Fibroblast of peridontal ligament (primary cell): ENCODE measurements around the gene SUCNR1.
"Not testable (repeated sequence)": the region's sequence is repeated elsewhere in the genome, so short reads cannot be mapped to it uniquely, and the experiment has no call there.

ENCODE experiments used
- DNase-seq: peaks from one replicate; pipeline ENCODE4 v3.0.0-alpha.2; 2010; ENCODE audit errors: extremely low read depth

Gene SUCNR1

DNA sequence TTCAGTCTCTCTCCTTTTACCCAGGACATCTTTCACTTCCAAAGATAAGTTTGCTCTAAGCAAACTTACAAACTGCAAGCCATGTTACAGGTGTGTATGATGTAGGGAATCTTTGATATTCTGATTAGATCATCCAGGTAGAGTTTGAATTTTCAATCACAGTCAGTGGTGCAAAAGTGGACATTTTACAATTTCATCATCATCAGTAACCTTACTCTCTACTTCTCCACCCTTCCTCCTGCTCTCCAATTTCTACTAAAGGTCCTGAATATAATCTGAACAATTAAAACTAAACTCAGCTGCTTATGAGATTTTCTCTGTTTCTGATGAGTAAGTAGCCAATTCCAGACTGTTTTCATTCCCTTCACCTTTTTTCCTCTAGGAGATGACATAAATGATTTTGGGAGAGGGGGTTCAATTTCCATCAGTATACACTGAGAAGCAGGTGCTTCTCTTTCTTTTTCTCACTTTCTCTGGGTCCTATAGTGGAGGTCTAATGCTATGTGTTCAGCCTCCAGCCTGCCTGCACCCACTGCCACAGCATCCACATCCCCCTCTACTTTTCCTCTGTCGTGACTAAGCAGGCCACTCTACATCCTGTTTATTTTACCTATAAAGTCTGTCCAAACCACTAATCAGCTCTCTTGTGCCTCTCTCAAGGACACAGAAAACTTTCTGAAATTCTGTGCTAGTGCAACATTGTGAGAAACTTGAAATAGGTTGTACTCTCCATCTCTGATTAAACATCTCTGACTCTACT, 27.6 kb downstream of the SUCNR1 start:
- DNase-seq, result no peak

DNA sequence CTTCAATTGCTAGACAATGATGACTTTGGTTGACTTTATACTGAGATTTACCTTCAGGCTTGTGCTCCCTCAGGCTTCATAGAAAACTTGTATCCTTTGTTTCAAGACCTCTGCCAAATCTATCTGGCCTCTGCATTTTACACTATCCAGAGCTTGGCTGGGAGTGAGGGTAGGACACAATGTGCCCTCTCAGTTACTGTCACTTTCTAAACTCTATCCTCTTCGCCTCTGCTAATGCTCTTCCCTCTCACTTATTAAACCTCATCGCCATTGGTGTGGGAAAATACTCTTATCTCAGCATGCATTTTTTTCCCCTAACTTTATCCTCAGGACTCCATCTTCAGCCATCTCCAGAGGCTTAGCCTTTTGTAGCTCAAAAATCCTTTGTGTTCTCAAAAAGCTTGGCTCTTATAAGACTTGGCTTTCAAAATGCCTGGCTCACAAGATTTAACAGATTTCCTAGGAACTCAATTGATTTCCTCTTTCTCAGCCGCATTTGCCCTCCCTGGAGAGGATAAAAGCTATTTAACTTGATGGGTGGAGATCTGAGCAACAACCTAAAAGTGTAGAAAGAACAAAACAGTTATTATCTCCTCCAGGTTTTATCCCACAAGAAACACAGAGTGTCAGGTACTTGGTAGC, 28.3 kb downstream of the SUCNR1 start:
- no peak for DNase-seq

DNA sequence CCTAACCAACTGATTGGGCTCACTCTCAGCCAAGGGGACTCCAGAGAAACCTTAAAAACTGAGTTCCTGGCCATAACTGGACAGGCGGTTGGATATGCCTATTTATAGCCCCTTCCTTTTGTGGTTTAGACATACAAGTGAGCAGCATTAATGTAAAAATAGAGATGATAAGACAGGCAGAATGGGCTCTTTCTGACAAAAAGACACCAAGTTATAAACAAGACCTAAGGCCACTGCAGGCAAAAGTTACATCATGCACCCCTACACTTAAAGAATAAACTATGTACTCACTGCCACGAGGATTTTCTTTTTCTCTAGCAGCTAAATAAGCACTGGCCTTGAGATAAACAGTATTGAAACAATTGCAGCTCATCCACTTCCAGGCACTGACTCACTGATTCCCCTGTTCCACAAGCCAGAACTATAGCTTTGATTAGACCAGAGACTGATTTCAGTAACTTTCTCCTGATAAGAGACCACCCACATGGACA, 30.1 kb downstream of the SUCNR1 start:
- DNase-seq, result peak; percentile 74

DNA sequence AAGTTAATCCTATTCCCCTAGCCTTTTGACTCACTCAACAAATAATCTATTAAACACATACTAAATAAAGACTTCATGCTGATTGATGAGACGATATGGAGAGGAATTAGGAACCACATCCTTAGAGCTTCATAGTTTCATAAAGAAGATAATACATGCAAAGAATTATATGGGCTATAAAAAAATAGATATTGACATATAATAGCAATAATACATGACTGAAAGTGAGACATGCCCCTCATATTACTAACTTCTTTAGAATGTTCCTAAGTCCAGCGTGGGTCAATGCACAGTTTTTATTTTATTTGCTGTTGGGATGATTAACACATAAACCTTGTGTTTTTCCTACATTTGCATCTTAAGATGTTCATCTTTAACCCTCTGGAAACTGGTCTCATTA, 32.2 kb downstream of the SUCNR1 start:
- no peak for DNase-seq

DNA sequence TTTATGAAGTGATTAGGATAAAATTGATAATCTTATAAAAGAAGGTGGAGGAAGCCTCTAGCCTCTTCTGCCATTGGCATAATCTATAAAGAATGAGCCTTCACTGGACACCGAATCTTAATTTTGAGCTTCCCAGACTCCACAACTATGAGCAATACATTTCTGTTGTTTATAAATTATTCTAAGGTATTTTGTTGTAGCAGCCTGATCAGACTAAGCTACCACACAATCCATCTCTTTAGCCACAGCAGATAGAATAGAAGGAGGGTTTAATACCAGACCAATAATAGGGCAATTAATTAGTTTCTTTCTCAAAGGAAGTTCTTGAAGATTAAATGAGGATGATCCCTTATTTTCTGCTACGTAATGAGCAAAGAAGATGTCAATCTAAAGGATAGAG, 33.3 kb downstream of the SUCNR1 start:
- no peak for DNase-seq

DNA sequence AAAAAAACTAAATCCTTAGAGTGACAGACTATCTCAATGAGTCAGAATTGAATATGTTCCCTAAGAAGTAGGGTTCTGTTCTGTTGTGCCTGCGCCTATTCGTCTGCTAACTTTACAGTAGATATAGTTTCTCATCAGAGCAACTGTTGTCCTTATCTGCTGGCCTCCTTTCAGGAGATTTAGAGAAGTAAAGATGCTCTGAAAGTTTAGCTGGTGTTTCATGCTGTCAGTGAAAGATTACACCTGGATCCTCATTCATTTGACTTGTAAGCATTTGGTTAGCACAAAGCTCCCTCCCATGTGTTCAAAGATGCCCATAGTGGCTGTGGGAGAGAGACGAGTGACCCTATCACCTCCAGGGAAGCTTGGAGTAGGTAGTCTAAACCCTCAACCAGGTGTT, 35.0 kb downstream of the SUCNR1 start:
- no peak for DNase-seq

DNA sequence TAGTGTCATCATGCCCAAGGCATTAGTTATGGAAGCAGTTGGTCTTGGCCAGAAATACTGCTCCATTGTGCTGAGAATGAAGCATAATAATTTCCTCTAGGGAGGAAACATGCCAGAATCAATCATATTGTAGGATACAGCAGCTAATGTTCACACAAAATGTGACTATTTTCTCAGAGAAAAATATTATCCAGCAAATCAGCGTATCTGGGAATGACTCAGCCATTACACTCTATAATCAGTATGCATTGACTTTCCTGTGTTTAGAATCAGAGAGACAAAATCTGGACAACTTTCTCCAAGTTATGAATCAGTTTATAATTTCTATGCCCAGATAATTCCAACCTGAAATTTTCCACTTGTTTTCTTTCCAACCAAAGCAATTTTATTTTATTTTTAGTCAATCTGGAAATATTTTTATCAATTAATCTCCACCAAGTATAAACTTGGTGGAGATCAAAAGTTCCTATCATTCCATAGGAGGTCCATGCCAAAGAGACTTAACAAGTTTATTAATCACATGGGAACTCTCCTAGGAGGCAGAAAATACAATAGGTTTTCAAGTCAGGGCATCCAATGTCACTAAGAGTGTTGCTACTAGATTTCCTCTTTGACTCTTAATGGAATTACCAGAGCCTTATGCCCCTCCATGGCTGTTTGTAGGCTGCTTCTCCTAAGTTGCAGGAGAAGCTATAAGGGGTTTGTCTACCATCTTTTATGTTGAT, 36.4 kb downstream of the SUCNR1 start:
- DNase-seq, result peak; percentile 60

DNA sequence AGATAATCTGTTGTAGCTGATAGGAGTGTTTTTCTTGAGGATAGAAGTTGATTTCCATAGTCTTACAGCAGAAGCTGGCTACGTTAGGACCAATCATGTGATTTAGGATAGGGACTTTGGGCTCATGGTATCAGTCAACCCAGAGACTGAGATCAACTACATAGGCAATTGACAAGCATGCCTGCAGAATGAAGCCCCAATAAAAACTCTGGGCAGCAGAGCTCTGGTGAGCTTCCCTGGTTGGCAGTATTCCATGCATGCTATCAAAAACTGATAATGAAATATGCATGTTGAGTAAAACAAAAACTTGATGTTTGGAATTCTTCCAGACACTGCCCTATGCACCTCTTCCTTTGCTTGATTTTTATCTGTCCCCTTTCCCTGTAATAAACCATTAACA, 38.0 kb downstream of the SUCNR1 start:
- no peak for DNase-seq

DNA sequence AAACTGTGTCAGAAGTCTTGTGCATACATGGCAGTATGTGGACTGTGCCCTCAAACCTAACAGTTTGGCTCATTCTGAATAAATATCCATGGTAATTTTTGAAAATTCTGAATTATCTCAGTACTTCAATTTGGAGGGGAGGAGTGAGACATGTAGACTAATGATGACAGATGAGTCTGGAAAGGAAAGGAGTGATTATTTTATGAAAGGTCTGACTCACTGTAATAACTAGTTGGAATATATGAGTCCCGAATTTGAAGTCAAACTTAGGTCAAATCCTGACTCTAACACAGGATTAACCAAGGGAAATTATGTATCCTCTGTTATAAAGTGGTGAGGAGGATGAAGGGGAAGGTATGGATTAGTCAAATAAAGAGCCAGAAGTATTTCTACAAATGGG, 38.6 kb downstream of the SUCNR1 start:
- peak; percentile 48 for DNase-seq

DNA sequence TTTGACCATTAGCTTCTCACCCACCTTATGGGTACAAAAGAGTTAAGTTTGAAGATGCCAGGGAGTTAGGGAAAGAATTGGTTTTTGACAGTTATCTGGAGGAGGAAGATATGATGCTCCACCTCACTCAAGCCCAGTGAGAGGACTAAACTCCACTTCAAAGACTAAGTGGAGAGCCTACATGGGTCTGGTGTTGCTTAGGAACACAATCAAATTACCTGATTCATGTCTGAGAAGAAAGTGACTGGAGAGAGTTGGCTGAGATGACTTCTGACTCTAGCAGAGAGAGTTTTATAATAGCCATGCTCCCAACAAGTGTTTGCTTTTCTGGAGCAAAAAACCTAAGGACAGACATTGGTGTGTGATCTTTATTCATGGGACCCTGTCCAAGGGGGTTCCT, 43.3 kb downstream of the SUCNR1 start:
- DNase-seq, result no peak

DNA sequence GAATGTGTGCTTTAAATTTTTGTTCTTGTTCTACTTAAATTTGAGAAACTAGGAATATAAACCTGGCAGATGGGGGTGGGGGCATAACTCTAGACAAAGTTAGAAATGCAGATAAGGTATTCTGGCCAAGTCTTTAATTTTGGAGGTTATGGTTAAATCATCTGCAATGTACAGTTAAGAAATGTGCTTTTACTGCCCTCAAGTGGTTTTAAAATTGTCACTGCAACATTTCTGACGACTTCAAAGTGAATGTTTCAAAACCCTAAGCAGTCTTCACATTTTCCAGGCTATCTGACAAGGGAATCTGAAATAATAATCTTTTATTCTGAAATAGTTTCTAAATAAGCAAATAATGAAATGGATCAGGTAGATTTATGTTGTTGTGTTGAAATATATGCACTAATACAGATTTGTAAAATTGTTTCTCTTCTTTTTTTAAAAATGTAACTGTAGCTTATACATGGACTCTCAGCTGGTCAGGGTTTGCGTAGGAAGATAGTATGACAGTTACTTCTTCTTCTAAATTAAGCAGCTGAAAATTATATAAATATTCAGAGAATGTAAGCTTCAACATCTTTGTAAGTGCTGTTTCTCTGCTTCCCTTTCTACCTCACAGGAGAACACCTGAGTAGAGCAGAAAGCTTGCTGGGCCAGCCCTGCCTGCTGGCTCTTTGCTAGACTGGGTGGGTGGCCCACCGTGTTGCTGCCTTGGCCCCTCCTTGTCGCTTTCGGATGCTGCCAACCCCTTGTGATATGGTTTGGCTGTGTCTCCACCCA, 45.0 kb downstream of the SUCNR1 start:
- peak; percentile 87 for DNase-seq

DNA sequence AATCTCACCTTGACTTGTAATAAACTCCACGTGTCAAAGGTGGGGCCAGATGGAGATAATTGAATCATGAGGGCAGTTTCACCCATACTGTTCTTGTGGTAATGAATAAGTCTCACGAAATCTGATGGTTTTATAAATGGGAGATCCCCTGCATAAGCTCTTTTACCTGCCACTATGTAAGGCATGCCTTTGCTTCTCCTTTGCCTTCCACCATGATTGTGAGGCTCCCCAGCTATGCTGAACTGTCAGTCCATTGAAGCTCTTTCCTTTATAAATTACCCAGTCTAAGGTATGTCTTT, 45.5 kb downstream of the SUCNR1 start:
- DNase-seq, result no peak

DNA sequence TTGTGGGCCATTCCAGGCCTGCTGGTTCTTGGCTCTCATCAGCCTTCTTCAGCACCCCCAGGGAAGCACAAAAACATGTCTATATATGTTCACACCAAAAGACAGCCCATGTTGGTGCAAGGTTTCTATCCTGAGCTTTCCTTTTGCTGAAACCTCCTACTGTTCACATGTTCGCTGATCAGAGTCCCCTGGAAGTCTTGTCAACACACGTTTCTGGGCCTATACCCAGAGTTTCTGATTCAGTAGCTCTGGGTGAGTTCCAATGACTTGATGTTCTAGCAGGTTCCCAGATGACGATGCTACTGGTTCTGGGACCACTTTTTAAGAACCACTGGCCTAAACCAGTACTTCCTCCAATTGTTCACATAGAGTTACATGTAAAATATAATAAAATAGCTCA, 46.0 kb downstream of the SUCNR1 start:
- DNase-seq, result no peak

DNA sequence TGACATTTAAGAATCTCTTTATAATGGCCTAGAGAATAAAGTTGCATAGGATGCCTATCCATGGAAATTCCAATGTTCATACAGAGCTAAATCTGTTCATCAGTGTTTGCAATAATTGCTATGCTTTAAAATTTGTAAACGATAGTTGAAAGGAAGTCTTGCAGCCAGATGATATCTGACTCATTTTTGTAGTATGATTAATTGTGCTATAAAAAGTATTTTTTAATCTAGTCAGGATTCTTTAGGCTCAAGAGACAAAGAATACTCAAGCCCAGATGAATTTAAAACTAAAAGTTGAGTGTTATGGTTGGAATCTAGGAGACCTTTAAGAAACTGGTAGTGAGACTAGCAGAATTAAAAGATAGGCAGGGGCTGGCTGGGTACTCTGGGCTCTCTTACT, 50.5 kb downstream of the SUCNR1 start:
- DNase-seq, result peak; percentile 63

DNA sequence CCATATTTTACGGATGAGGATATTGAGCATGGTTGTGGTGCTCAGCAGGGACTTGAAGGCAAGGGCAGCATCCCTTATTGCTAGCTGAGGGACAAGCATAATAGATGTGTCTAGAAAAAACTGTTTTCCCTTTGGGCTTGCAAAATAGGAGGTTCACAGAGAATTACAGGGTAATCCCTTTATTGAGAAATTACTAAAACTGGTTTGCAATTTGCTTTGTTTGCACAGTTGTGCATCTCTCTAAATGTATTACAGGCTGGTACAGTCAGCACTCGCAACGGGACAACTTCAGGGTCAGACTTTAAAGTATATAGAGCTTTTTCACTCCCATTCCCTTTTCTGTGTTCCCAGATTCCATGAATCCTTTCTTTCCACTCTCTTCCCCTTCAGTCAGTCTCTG, 51.3 kb downstream of the SUCNR1 start:
- no peak for DNase-seq

DNA sequence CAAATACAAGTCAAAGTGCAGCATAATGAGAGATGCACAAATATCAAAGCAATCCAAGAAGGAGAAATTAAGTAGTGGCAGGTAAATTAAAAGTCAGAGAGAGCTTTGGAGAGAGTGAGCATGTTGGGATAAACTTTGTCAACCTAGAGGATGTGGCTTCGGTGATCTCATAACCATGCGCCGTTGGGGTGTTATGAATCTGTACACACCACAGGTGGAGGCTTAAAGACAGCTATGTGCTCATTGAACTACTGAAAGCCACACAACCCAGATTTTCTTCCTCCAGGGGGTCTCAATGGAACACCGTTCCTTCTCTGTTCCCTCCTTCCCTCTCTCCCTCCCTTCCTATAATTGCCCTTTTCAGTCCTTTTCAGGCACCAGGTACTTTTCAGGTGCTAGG, 52.0 kb downstream of the SUCNR1 start:
- DNase-seq, result no peak

DNA sequence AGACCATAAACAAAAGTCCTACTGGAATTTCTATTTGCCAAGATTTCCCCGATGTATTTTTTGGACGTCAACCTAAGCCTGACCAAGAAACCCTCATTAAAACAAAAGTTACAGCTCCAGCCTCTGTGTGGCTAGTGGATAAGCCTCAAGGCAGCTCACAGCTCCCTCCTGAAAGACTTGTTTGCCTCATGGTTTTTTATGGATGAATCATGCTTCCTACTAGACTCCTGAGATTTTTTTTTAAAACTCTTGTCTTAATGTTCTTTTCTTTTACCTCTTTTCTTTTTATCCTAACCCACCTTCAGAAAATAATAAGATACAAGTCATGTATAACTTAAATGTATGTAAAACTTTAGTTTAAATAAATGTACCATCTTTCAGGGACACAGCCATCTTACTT, 52.4 kb downstream of the SUCNR1 start:
- peak; percentile 82 for DNase-seq

DNA sequence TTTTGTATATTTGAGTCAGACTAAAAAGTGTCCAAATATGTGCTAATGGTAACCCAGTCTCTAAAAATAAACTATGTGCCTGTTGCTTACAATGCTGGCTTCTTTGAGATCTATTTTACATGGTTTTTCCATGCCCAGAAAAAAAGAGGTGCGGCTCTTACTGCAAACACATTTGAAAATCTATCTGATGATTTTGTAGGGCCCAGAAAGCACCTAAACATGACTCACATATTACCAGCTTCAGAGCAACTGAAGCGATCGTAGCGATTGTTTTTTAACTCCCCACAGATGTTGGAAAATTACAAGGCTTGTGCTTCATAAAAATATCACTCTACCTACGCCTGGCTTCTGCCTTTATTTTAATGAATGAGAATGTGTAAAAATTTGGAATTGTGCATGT, 53.5 kb downstream of the SUCNR1 start:
- peak; percentile 61 for DNase-seq

DNA sequence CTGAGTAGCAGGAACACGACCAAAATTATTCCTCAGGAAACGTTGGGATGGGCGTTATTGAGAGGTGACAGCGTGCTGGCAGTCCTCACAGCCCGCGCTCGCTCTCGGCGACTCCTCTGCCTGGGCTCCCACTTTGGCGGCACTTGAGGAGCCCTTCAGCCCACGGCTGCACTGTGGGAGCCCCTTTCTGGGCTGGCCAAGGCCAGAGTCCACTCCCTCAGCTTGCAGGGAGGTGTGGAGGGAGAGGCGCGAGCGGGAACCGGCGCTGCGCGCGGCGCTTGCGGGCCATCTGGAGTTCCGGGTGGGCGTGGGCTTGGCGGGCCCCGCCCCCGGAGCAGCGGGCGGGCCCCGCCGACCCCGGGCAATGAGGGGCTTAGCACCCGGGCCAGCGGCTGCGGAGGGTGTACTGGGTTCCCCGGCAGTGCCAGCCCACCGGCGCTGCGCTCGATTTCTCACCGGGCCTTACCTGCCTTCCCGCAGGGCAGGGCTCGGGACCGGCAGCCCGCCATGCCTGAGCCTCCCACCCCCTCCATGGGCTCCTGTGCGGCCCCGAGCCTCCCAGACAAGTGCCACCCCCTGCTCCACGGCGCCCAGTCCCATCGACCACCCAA, 54.6 kb downstream of the SUCNR1 start:
- DNase-seq, result not testable (repeated sequence)

DNA sequence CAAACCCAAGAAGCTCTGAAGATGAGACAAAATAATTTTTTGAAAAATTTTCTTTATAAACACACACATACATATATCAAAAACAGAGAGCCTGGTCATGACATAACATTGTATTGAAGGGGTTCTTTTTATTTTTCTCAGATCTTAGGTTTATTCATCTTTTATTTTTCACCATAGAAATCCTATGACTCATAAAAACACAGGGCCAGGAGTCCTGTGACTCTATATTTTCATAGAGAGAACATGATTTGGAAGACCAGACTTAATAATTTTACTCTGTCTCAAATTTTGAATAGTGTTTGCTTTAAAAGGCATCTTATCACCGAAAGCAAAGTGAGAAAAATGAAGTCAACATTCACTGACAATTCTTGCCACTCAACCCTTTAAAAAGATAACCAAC, 57.7 kb downstream of the SUCNR1 start:
- DNase-seq, result peak; percentile 47

DNA sequence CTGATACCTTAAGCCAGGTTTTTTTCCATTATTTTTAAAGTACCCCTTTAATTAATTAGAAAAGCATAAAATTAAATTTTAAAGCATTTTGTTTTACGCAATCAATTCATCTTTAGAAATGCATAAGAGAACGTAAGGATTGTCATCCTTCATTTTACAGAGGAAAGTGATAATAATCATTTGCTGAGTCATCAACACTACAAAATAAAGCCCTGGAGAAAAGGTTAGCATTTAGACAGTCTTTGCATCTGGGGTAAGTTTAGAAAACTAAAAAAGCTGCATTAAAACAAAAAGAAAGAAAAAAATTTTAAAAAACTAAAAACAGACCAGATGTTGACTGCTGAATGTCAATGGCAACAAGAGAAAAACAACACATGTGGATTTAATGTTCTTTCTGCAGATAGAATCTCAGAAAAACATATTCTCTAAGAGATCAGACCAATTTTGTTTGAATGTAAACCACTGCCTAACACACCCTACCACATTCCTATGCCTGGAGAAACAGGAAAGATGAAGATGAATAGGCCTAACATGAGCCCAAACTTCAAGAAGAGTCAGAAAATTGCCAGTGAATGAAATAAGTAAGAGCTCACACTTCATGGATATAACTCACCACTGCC, 59.9 kb downstream of the SUCNR1 start:
- DNase-seq, result peak; percentile 54
